Neural progenitor cell (in vitro differentiated cells): ENCODE data around the gene COIL. TPM values are rescaled to one million over a fixed set of nuclear protein-coding genes. Genes with fewer than 3 reads are reported as not detected.

ENCODE experiments used
- DNase-seq: peaks from one replicate; pipeline ENCODE4 v3.0.0-alpha.2; 2016; ENCODE audit warnings: low spot score
- H2AFZ ChIP-seq: fragments of 200-600 bp; sonication (generic); replicated peaks from 2 replicates; pipeline ENCODE4 v1.6.1; 2016; ENCODE audit warnings: antibody characterized with exemption
- H3F3A ChIP-seq: fragments of 200-600 bp; sonication (generic); 2 replicates; pipeline ENCODE4 v1.6.1; 2016; ENCODE audit warnings: antibody characterized with exemption, low read depth
- H3K27ac ChIP-seq: fragments of 200-600 bp; sonication (generic); 2 replicates; pipeline ENCODE4 v1.5.1; 2016; ENCODE audit warnings: mild to moderate bottlenecking
- H3K27me3 ChIP-seq: fragments of 200-600 bp; sonication (generic); 2 replicates; pipeline ENCODE4 v1.6.1; 2016; ENCODE audit warnings: mild to moderate bottlenecking, moderate library complexity
- H3K36me3 ChIP-seq: fragments of 200-600 bp; sonication (generic); 2 replicates; pipeline ENCODE4 v1.5.1; 2016
- H3K4me1 ChIP-seq: fragments of 200-600 bp; sonication (generic); 2 replicates; pipeline ENCODE4 v1.6.1; 2016; ENCODE audit warnings: mixed run types
- H3K4me2 ChIP-seq: fragments of 200-600 bp; sonication (generic); 2 replicates; pipeline ENCODE4 v1.6.1; 2016
- H3K4me3 ChIP-seq: fragments of 200-600 bp; sonication (generic); 2 replicates; pipeline ENCODE4 v1.5.1; 2016
- H3K79me2 ChIP-seq: fragments of 200-600 bp; sonication (generic); 2 replicates; pipeline ENCODE4 v1.6.1; 2016; ENCODE audit warnings: low read depth
- H3K9ac ChIP-seq: fragments of 200-600 bp; sonication (generic); 2 replicates; pipeline ENCODE4 v1.6.1; 2016
- H3K9me3 ChIP-seq: fragments of 200-600 bp; sonication (generic); 2 replicates; pipeline ENCODE4 v1.5.1; 2016; ENCODE audit warnings: low read depth
- H4K20me1 ChIP-seq: fragments of 200-600 bp; sonication (generic); 2 replicates; pipeline ENCODE4 v1.6.1; 2016; ENCODE audit warnings: low read depth
- H3K27ac Mint-ChIP-seq: 3 replicates; pipeline ENCODE4 v1.8.0; 2021; ENCODE audit warnings: mixed read lengths
- H3K27me3 Mint-ChIP-seq: 2 replicates; pipeline ENCODE4 v1.8.0; 2022; ENCODE audit warnings: low read depth, mild to moderate bottlenecking, inconsistent platforms, moderate library complexity, mixed read lengths; ENCODE audit not compliant: insufficient read depth
- H3K36me3 Mint-ChIP-seq: 3 replicates; pipeline ENCODE4 v1.8.0; 2021; ENCODE audit warnings: mixed read lengths
- H3K4me1 Mint-ChIP-seq: 3 replicates; pipeline ENCODE4 v1.8.0; 2021; ENCODE audit warnings: mixed read lengths
- H3K4me3 Mint-ChIP-seq: 3 replicates; pipeline ENCODE4 v1.8.0; 2021; ENCODE audit warnings: mild to moderate bottlenecking, moderate library complexity, mixed read lengths
- H3K9me3 Mint-ChIP-seq: 3 replicates; pipeline ENCODE4 v1.8.0; 2020; ENCODE audit warnings: mixed read lengths
- CTCF ChIP-seq: fragments of 200-600 bp; sonication (generic); IDR thresholded peaks from 2 replicates; pipeline ENCODE4 v1.5.1; 2017; ENCODE audit warnings: antibody characterized with exemption, mild to moderate bottlenecking
- EZH2 ChIP-seq: fragments of 200-600 bp; sonication (generic); IDR thresholded peaks from 2 replicates; pipeline ENCODE4 v1.6.1; 2017; ENCODE audit warnings: antibody characterized with exemption, mild to moderate bottlenecking, moderate library complexity
- EZH2phosphoT487 ChIP-seq: fragments of 200-600 bp; sonication (generic); IDR thresholded peaks from 2 replicates; pipeline ENCODE4 v1.6.1; 2017; ENCODE audit warnings: antibody characterized with exemption
- total RNA-seq: library from RNA; depleted of rRNA; stranded (reverse); fragments of >200 nt; gene quantifications from 2 replicates; pipeline ENCODE4 v1.2.3, GENCODE V29; 2015; ENCODE audit warnings: low replicate concordance

COIL gene
- total RNA-seq, 1 donor from 2014 or later: 40.0 TPM

GRCh38 chr17:57008958-57009357 is 48.1 kb upstream of the COIL start:
- H3K4me3 Mint-ChIP-seq: no peak overlapping the region
- no peak overlapping the region for H3K4me2 ChIP-seq
- no peak overlapping the region for H3K27ac Mint-ChIP-seq

GRCh38 chr17:57006040-57006439 is 45.2 kb upstream of the COIL start:
- Histone ChIP-seq H2AFZ (no peak overlapping the region), H3K9me3 (no peaks in the 10 kb centered on the region), H4K20me1 (no peaks in the 10 kb centered on the region), H3K79me2 (no peaks in the 10 kb centered on the region), H3F3A (no peaks in the 10 kb centered on the region), H3K27ac (no peak overlapping the region), H3K27me3 (no peaks in the 10 kb centered on the region), H3K9ac (no peak overlapping the region), H3K4me1 (peaks cover 5% of the 10 kb centered on the region), H3K4me3 (no peak overlapping the region), H3K4me2 (no peak overlapping the region), H3K36me3 (no peaks in the 10 kb centered on the region)
- Mint-ChIP-seq H3K4me1 (peaks cover 5% of the 10 kb centered on the region), H3K36me3 (peaks cover 3% of the 10 kb centered on the region), H3K27ac (no peak overlapping the region), H3K9me3 (no peaks in the 10 kb centered on the region), H3K27me3 (peaks cover 2% of the 10 kb centered on the region), H3K4me3 (no peak overlapping the region)
- DNase-seq: no peak
- TF ChIP-seq CTCF (no peak), EZH2phosphoT487 (no peak), EZH2 (no peak)

More at GRCh38 chr17:57008958-57009357, 48.1 kb upstream of the COIL start:
- H3K27ac ChIP-seq: no peak overlapping the region
- no peak overlapping the region for H3K4me3 ChIP-seq
- no peaks in the 10 kb centered on the region for H3K79me2 ChIP-seq
- H3K9me3 ChIP-seq: no peaks in the 10 kb centered on the region
- TF ChIP-seq CTCF (no peak), EZH2 (no peak), EZH2phosphoT487 (no peak)
- H3K9me3 Mint-ChIP-seq: no peaks in the 10 kb centered on the region
- no peaks in the 10 kb centered on the region for H4K20me1 ChIP-seq
- DNase-seq: no peak
- H3K4me1 Mint-ChIP-seq: peaks cover 5% of the 10 kb centered on the region
- H3F3A ChIP-seq: no peaks in the 10 kb centered on the region
- peaks cover 5% of the 10 kb centered on the region for H3K4me1 ChIP-seq
- H3K9ac ChIP-seq: no peak overlapping the region
- peak overlapping the region; percentile 98 for H2AFZ ChIP-seq
- H3K36me3 Mint-ChIP-seq: no peaks in the 10 kb centered on the region
- peaks cover 2% of the 10 kb centered on the region for H3K27me3 Mint-ChIP-seq
- H3K36me3 ChIP-seq: no peaks in the 10 kb centered on the region
- no peaks in the 10 kb centered on the region for H3K27me3 ChIP-seq

GRCh38 chr17:57004944-57005579 is 44.2 kb upstream of the COIL start:
- Histone ChIP-seq H3K4me3 (no peak overlapping the region), H3K9me3 (no peaks in the 10 kb centered on the region), H3K27me3 (no peaks in the 10 kb centered on the region), H3K4me2 (no peak overlapping the region), H3K4me1 (peaks cover 5% of the 10 kb centered on the region), H3K79me2 (no peaks in the 10 kb centered on the region), H3K27ac (no peak overlapping the region), H3K9ac (no peak overlapping the region), H3F3A (no peaks in the 10 kb centered on the region), H2AFZ (no peak overlapping the region), H4K20me1 (no peaks in the 10 kb centered on the region), H3K36me3 (no peaks in the 10 kb centered on the region)
- Mint-ChIP-seq H3K27me3 (peaks cover 2% of the 10 kb centered on the region), H3K4me3 (no peak overlapping the region), H3K27ac (no peak overlapping the region), H3K36me3 (peaks cover 3% of the 10 kb centered on the region), H3K4me1 (peaks cover 3% of the 10 kb centered on the region), H3K9me3 (no peaks in the 10 kb centered on the region)
- DNase-seq: peak; percentile 49
- TF ChIP-seq CTCF: peak; percentile 51
- TF ChIP-seq EZH2: no peak
- TF ChIP-seq EZH2phosphoT487: no peak
